GM19468 (cell line): Measurements from ENCODE around the gene DDX27.
A peak's percentile ranks its signal among the peaks of the same experiment; 100 is the strongest.
"Not testable (repeated sequence)": the region's sequence is repeated elsewhere in the genome, so short reads cannot be mapped to it uniquely, and the experiment has no call there.

ENCODE experiments used
- ATAC-seq: cut with Tn5 transposase; IDR thresholded peaks from one replicate; pipeline ENCODE4 v1.9.1; 2021; ENCODE audit warnings: mild to moderate bottlenecking, moderate library complexity, moderate number of reproducible peaks; ENCODE audit not compliant: unreplicated experiment; ENCODE audit errors: extremely low read depth

The DDX27 gene, protein sequence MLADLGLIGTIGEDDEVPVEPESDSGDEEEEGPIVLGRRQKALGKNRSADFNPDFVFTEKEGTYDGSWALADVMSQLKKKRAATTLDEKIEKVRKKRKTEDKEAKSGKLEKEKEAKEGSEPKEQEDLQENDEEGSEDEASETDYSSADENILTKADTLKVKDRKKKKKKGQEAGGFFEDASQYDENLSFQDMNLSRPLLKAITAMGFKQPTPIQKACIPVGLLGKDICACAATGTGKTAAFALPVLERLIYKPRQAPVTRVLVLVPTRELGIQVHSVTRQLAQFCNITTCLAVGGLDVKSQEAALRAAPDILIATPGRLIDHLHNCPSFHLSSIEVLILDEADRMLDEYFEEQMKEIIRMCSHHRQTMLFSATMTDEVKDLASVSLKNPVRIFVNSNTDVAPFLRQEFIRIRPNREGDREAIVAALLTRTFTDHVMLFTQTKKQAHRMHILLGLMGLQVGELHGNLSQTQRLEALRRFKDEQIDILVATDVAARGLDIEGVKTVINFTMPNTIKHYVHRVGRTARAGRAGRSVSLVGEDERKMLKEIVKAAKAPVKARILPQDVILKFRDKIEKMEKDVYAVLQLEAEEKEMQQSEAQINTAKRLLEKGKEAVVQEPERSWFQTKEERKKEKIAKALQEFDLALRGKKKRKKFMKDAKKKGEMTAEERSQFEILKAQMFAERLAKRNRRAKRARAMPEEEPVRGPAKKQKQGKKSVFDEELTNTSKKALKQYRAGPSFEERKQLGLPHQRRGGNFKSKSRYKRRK

DNA sequence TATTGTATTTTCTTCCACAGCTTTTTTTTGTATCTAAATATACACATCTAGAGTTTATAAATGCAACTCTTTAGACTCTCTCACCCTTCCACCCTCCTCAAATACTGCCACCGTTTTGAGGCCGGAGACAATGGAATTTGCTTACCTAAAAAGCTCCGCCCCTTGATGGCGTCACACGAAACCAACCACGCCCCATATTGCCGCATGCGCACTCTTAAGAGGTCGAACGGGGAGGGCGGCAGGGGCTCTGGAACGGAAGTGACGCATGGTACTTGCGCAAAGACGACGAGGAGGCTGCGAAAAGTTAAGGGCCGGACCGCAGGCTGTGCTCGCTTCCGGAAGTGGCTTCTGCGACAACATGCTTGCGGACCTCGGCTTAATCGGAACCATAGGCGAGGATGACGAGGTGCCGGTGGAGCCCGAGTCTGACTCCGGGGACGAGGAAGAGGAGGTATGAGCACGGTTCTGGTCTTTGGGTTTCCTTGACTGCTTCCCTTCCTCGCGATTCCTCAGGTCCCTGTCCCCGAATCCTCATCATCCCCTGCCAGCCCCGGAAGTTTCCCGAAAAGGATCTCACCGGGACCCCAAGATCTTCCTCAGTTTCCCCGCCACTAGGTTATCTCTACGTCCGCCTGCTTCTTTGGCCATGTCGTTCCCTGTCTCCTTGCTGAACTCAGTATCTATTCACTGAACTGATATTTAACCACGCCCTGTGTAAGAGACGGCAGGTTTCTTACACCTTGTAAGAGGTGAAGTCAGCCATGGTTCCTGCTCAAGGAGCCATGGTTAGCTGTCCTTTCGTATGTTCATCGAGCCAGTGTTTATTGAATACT lies at the start of gene DDX27:
Gene DDX27 (plus strand): TSS at position 326 of the 833 bp plus-strand sequence. CDS start 33 bp downstream, at position 359.
- ATAC-seq, result peak; percentile 73

- ATAC-seq, result no peak
These were observed 49.7 kb upstream of the DDX27 start for GRCh38 chr20:49169547-49169946.

GRCh38 chr20:49170714-49171113 lies 48.5 kb upstream of the DDX27 start:
- ATAC-seq, result no peak

- no peak for ATAC-seq
These were observed 47.3 kb upstream of the DDX27 start for GRCh38 chr20:49171909-49172308.

DNA sequence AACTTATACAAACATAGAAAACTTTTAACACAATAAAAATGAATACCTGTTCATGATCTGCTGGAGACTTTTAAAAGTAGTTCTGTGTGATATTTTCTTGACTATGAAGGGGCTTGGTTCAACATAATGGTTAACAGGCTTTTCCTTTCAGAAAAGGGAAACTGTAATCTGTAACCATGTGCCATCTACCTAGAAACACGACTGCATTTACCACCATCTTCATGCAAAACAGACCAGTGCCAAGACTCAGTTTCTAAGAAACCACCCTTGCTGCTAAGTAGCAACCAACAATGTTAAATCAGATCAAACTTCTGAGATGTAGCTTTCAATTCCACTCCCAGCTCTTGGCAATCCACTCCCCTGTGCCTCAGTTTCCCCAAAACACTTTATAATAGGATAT lies 46.8 kb upstream of the DDX27 start:
- no peak for ATAC-seq

GRCh38 chr20:49174183-49174582 lies 45.0 kb upstream of the DDX27 start:
- ATAC-seq, result no peak

GRCh38 chr20:49179368-49180277 lies 39.6 kb upstream of the DDX27 start:
- peak; percentile 42 for ATAC-seq

DNA sequence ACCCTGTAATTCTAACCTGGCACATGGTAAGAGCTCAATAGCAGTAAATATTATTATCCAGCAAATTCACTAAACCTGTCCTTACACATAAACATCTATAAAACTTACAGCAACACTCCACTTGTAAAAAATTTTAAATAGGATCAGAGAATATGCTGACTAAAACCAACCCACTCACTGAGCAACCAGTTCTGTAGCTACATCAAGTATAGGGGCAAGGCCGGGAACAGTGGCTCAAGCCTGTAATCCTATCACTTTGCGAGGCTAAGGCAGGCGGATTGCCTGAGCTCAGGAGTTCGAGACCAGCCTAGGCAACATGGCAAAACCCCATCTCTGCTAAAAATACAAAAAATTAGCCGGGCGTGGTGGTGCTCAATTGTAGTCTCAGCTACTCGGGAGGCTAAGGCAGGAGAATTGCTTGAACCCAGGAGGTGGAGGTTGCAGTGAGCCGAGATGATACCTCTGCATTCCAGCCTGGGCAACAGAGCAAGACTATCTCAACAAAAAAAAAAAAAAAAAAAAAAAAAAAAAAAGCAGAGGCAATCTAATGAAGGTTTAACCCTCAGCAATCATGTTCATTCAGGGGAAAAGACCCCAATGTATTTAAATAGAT lies 37.8 kb upstream of the DDX27 start:
- no peak for ATAC-seq

DNA sequence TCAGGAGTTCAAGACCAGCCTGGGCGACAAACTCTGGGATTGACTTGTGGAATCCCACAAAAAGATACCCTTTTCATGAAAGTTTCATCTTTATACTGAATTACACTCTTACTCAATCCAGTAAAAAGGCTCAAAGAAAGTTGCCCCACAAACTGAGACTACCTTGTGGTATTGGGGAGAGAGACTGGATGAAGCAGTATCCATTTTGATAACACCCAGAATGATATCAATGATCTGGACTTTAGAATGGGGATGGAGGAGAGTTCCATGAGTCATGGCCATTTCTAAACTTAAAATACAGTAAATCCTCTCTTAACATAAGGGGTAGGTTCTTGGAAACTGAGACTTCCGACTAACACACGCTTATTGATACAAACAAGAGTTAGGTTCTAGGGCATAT lies 35.8 kb upstream of the DDX27 start:
- no peak for ATAC-seq

GRCh38 chr20:49184084-49184501 lies 35.1 kb upstream of the DDX27 start:
- ATAC-seq, result not testable (repeated sequence)

DNA sequence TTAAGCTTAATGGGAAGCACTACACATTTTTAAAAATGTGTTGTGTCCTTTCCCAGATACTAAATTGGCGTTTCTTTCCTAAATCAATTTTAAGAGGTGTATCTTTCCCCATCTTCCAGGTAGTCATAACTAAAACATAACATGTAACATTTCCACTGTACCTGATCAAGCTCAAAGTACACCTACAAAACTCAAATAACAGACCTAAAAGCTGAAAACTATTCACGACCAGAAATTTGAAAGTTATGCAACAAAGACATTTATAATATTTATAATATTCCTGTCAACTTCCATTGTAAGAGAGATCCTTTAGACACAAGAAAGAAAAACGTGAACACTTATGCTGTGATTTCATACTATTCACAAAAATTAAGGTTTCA lies 34.5 kb upstream of the DDX27 start:
- no peak for ATAC-seq

DNA sequence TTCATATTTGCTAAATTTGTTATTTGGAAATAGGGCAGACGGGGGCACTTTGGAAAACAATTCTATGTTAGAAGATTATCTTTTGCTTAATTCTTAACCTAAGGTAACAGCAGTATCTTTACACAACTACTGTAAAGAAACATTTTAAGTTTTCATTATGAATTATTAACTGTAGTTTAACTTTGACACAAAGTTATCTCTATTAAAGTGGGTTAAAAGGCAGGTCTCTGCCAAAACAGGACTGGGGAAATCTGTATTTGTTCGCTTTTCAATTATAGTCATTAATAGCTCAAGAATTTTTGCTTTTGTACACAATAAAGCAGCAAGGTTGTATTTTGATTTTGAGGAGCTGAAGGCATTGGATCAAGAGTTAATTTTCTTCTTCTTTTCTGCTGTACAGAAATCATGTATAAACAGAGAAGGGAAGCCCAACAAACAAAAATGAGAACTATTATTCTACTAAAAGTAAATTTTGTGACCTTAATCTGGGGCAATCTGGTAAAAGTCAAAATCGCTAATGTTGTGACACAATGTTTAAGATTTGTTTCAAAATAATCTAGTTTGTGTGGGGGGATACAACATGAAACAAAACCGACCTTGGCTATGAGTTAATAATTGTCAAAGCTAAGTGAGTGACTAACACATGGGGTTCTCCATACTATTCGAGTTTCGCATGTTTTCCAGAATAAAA lies 34.0 kb upstream of the DDX27 start:
- ATAC-seq, result no peak

DNA sequence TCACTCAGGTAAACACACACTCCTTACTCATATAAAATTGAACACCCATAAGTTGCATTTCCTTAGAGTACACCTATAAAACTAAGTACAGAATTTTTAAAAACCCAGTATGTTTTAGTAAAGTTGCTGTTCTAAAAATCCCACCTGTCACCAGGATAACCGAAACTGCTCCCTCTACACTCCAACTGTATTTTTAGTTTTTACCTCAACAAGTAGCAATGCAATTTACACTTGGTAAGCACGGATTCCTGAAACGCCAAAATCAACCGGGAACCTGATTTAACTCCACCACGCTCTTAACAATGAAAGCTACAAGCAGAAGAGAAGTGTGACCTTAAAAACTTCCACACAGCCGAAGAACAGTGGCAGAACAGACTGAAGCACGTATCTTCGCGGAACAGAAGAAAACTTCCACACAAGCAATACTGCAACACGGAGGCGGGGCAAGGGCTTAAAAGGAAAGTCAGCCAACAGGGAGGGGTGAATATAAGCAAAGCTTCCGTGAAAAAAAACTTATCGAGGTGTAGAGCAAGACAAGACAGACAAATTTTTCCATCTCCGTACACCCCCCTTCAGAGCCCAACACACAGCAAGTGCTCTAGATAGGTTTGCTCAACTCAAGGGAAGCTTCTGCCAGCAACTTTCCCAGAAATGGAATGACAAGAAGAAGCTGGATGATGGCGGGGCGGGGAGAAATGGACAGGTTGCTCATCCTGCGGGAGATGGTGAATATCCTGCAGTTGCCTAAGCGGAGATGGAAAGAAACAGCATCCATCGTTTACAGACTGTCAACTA lies 32.5 kb upstream of the DDX27 start:
- ATAC-seq, result no peak

DNA sequence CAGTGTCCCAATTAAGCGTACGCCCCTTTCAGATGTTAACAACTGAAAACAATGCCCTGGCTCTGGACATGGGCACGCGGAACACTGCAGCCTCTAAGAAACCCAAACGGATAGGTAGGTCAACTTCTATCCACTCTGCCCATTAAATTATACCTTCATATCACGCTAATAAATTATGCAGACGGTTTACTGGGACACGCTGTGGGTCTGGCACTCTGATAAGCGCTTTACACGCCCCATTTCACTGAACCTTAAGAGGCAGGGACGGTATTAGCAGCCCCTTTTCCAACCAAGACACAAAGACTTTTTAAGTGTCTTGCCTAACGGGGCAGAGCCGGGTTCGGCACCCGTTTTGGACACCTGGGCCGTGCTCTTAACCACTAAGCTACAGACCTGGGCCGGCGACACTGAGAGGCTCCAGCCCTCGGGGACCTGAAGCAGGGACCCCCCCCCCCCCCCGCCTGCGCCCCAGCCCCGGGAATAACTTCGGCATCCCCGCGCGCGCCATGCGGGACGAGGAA lies 31.8 kb upstream of the DDX27 start:
- no peak for ATAC-seq

GRCh38 chr20:49187851-49188641 lies 31.2 kb upstream of the DDX27 start, which contains the start of gene STAU1:
STAU1 (minus strand) TSS chr20:49188334; CDS start chr20:49166201, 22,133 bp downstream.
- ATAC-seq, result peak; percentile 77

DNA sequence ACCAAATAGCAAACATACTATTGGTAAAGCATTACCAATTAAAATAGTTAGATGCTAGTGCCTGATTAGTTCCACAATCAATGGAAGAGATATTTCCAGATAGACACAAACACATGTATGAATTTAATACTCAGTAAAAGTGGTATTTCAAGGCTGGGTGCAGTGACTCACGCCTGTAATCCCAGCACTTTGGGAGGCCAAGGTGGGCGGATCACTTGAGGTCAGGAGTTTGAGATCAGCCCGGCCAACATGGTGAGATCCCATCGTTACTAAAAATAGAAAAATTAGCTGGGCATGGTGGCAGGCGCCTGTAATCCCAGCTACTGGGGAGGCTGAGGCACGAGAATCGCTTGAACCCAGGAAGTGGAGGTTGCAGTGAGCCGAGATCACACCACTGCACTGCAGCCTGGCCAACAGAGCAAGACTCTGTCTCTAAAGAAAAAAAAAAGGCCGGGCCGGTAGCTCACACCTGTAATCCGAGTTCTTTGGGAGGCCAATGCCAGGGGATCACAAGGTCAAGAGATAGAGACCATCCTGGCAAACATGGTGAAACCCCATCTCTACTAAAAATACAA lies 26.2 kb upstream of the DDX27 start:
- ATAC-seq, result not testable (repeated sequence)
